ENCODE results near the gene PPP1R26.
"Not testable (repeated sequence)": the region's sequence is repeated elsewhere in the genome, so short reads cannot be mapped to it uniquely, and the experiment has no call there.

PPP1R26 gene

GRCh38 chr9:135455401-135456030, 24.1 kb upstream of the PPP1R26 start:
- H3K4me3 ChIP-seq (ENCODE audit: control insufficient read depth, low read depth, low read length): no peak overlapping the region
- TF ChIP-seq CTCF (IDR thresholded peaks at IDR 0.05; ENCODE audit: control insufficient read depth, insufficient read depth, low read depth, low read length, missing control alignments): no peak
- DNase-seq (ENCODE audit: low read depth): no peak

GRCh38 chr9:135456436-135457104, 23.0 kb upstream of the PPP1R26 start:
- no peak for DNase-seq (ENCODE audit: low read depth)
- TF ChIP-seq CTCF (IDR thresholded peaks at IDR 0.05; ENCODE audit: control insufficient read depth, insufficient read depth, low read depth, low read length, missing control alignments): no peak
- no peak overlapping the region for H3K4me3 ChIP-seq (ENCODE audit: control insufficient read depth, low read depth, low read length)

GRCh38 chr9:135458478-135458877, 21.1 kb upstream of the PPP1R26 start:
- DNase-seq (ENCODE audit: low read depth); H3K4me3 ChIP-seq (ENCODE audit: control insufficient read depth, low read depth, low read length): not testable (repeated sequence)

GRCh38 chr9:135461936-135462335, 17.6 kb upstream of the PPP1R26 start:
- H3K4me3 ChIP-seq (ENCODE audit: control insufficient read depth, low read depth, low read length): no peak overlapping the region
- DNase-seq (ENCODE audit: low read depth): no peak

GRCh38 chr9:135463140-135463539, 16.4 kb upstream of the PPP1R26 start:
- no peak overlapping the region for H3K4me3 ChIP-seq (ENCODE audit: control insufficient read depth, low read depth, low read length)
- TF ChIP-seq CTCF (IDR thresholded peaks at IDR 0.05; ENCODE audit: control insufficient read depth, insufficient read depth, low read depth, low read length, missing control alignments): no peak
- no peak for DNase-seq (ENCODE audit: low read depth)

More at GRCh38 chr9:135461936-135462335, 17.6 kb upstream of the PPP1R26 start:
- no peak for TF ChIP-seq CTCF (IDR thresholded peaks at IDR 0.05; ENCODE audit: control insufficient read depth, insufficient read depth, low read depth, low read length, missing control alignments)

GRCh38 chr9:135464181-135464580, 15.4 kb upstream of the PPP1R26 start:
- TF ChIP-seq CTCF (IDR thresholded peaks at IDR 0.05; ENCODE audit: control insufficient read depth, insufficient read depth, low read depth, low read length, missing control alignments): no peak
- no peak for DNase-seq (ENCODE audit: low read depth)
- H3K4me3 ChIP-seq (ENCODE audit: control insufficient read depth, low read depth, low read length): no peak overlapping the region

- no peak for TF ChIP-seq CTCF (IDR thresholded peaks at IDR 0.05; ENCODE audit: control insufficient read depth, insufficient read depth, low read depth, low read length, missing control alignments)
- DNase-seq (ENCODE audit: low read depth): no peak
- H3K4me3 ChIP-seq (ENCODE audit: control insufficient read depth, low read depth, low read length): no peak overlapping the region
Measured at GRCh38 chr9:135468854-135469521, 10.6 kb upstream of the PPP1R26 start.

All from AG09309 (cell line).